ENCODE data around the gene XDH. TPM values are rescaled to one million over a fixed set of nuclear protein-coding genes. Genes with fewer than 3 reads are reported as not detected.

Gene XDH
- total RNA-seq, 4 donors from 2014 or later, result 19.0 to 108 (median 92.3) TPM

- TF ChIP-seq POLR2A (IDR thresholded peaks at IDR 0.05) (no peak), CTCF (IDR thresholded peaks at IDR 0.05) (peak in 1 of 6 experiments; percentile 25)
- no peak for DNase-seq
Observed at GRCh38 chr2:31354837-31355236, 59.7 kb downstream of the XDH start.

GRCh38 chr2:31353179-31353578 is 61.4 kb downstream of the XDH start:
- Histone ChIP-seq H3K4me1 (no peaks in the 10 kb centered on the region), H3K27me3 (no peaks in the 10 kb centered on the region), H3K27ac (no peak overlapping the region), H3K4me3 (no peak overlapping the region), H3K36me3 (peaks cover 0 to 15% (median 0%) of the 10 kb centered on the region in 3 donors), H3K9me3 (no peaks in the 10 kb centered on the region)
- TF ChIP-seq CTCF (IDR thresholded peaks at IDR 0.05), result no peak
- no peak for TF ChIP-seq POLR2A (IDR thresholded peaks at IDR 0.05)
- DNase-seq, result no peak

More at GRCh38 chr2:31354837-31355236, 59.7 kb downstream of the XDH start:
- peaks cover 0 to 2% (median 0%) of the 10 kb centered on the region in 3 donors for H3K36me3 ChIP-seq
- H3K4me3 ChIP-seq, result no peak overlapping the region
- H3K4me1 ChIP-seq, result no peaks in the 10 kb centered on the region
- H3K27ac ChIP-seq, result no peak overlapping the region
- H3K27me3 ChIP-seq, result no peaks in the 10 kb centered on the region
- H3K9me3 ChIP-seq, result no peaks in the 10 kb centered on the region

- peaks cover 0 to 23% (median 0%) of the 10 kb centered on the region in 3 donors for H3K36me3 ChIP-seq
- no peak for DNase-seq
- H3K27me3 ChIP-seq, result no peaks in the 10 kb centered on the region
- no peak overlapping the region for H3K4me3 ChIP-seq
- no peak overlapping the region for H3K27ac ChIP-seq
- H3K4me1 ChIP-seq, result no peaks in the 10 kb centered on the region
- no peak for TF ChIP-seq POLR2A (IDR thresholded peaks at IDR 0.05)
- TF ChIP-seq CTCF (IDR thresholded peaks at IDR 0.05), result no peak
- H3K9me3 ChIP-seq, result no peaks in the 10 kb centered on the region
Observed at GRCh38 chr2:31349684-31350083, 64.9 kb downstream of the XDH start.

- Histone ChIP-seq H3K27me3 (no peaks in the 10 kb centered on the region), H3K9me3 (no peaks in the 10 kb centered on the region), H3K4me3 (no peak overlapping the region), H3K4me1 (no peaks in the 10 kb centered on the region), H3K36me3 (peaks cover 0 to 26% (median 0%) of the 10 kb centered on the region in 3 donors), H3K27ac (no peak overlapping the region)
- TF ChIP-seq CTCF (IDR thresholded peaks at IDR 0.05), result no peak
- TF ChIP-seq POLR2A (IDR thresholded peaks at IDR 0.05), result no peak
- no peak for DNase-seq
Observed at GRCh38 chr2:31349160-31349559, 65.4 kb downstream of the XDH start.

- Histone ChIP-seq H3K4me3 (no peak overlapping the region), H3K36me3 (peaks cover 0 to 26% (median 0%) of the 10 kb centered on the region in 3 donors), H3K4me1 (no peaks in the 10 kb centered on the region), H3K27me3 (no peaks in the 10 kb centered on the region), H3K27ac (no peak overlapping the region), H3K9me3 (no peaks in the 10 kb centered on the region)
- TF ChIP-seq POLR2A (IDR thresholded peaks at IDR 0.05), result no peak
- no peak for TF ChIP-seq CTCF (IDR thresholded peaks at IDR 0.05)
- no peak for DNase-seq
Observed at GRCh38 chr2:31348618-31349017, 65.9 kb downstream of the XDH start.

GRCh38 chr2:31347750-31348149 is 66.8 kb downstream of the XDH start:
- Histone ChIP-seq H3K36me3 (peaks cover 0 to 26% (median 0%) of the 10 kb centered on the region in 3 donors), H3K4me1 (no peaks in the 10 kb centered on the region), H3K4me3 (no peak overlapping the region), H3K27me3 (no peaks in the 10 kb centered on the region), H3K9me3 (no peaks in the 10 kb centered on the region), H3K27ac (no peak overlapping the region)
- DNase-seq, result no peak
- no peak for TF ChIP-seq CTCF (IDR thresholded peaks at IDR 0.05)
- TF ChIP-seq POLR2A (IDR thresholded peaks at IDR 0.05), result no peak

Data from Peyer's patch (tissue), 4 donors.